Measurements from ENCODE around the gene PLEKHF1.

PLEKHF1 gene

GRCh38 chr19:29717051-29717450 is 51.8 kb downstream of the PLEKHF1 start:
- TF ChIP-seq TEAD4 (IDR thresholded peaks at IDR 0.05) (no peak), CREB1 (IDR thresholded peaks at IDR 0.05; ENCODE audit: low read depth) (no peak), USF1 (IDR thresholded peaks at IDR 0.05) (no peak), NFIC (IDR thresholded peaks at IDR 0.05) (no peak), REST (IDR thresholded peaks at IDR 0.05; ENCODE audit: low read depth) (no peak)

- TF ChIP-seq TAF1 (IDR thresholded peaks at IDR 0.05; ENCODE audit: low read depth) (no peak), USF1 (IDR thresholded peaks at IDR 0.05) (no peak), EGR1 (IDR thresholded peaks at IDR 0.05) (no peak), YY1 (IDR thresholded peaks at IDR 0.05; ENCODE audit: low read depth) (no peak), TCF12 (IDR thresholded peaks at IDR 0.05; ENCODE audit: low read depth) (no peak), NFIC (IDR thresholded peaks at IDR 0.05) (no peak), MAX (IDR thresholded peaks at IDR 0.05) (no peak)
Observed at GRCh38 chr19:29724102-29724641, 58.9 kb downstream of the PLEKHF1 start.

DNA sequence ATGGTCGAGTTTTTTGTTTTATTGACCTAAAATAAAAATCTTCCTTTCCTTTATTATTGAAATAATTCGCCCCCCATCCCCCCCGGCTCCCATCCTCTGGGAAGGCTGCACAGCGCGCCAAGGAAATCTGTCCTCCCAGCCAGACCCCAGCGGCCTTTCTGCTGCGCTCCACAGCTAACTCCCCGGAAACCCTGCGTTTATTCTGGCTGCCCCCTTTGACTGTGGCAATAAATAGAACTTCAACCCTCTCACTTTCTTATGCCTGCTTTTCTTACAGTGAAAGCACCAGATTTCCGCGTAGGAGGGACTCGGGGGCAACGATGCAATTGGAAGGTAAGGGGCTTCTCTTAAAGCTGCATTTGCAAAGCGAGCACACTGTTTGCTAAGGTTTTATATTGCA is 59.5 kb downstream of the PLEKHF1 start:
- TF ChIP-seq YY1 (IDR thresholded peaks at IDR 0.05; ENCODE audit: low read depth) (no peak), USF1 (IDR thresholded peaks at IDR 0.05) (no peak), FOXM1 (IDR thresholded peaks at IDR 0.05; ENCODE audit: borderline replicate concordance, low read depth) (no peak), EGR1 (IDR thresholded peaks at IDR 0.05) (no peak), NFIC (IDR thresholded peaks at IDR 0.05) (no peak), MAX (IDR thresholded peaks at IDR 0.05) (no peak), CREB1 (IDR thresholded peaks at IDR 0.05; ENCODE audit: low read depth) (no peak), TEAD4 (IDR thresholded peaks at IDR 0.05) (no peak)
